ENCODE measurements around the gene CIDEB. TPM values are rescaled to one million over a fixed set of nuclear protein-coding genes. Genes with fewer than 3 reads are reported as not detected.

Gene CIDEB
- total and polyA plus RNA-seq, 2 of the 13 experiments (the other 11 are each of a cell fraction or from before 2014, with no cell fraction given): 35.8 to 110 TPM

- TF ChIP-seq SNAPC4 (CRISPR knock-in tag; IDR thresholded peaks at IDR 0.05) (no peak), ZNF580 (CRISPR knock-in tag; IDR thresholded peaks at IDR 0.05; ENCODE audit: borderline replicate concordance, low read depth) (no peak), CCAR2 (optimal IDR thresholded peaks at IDR 0.05; ENCODE audit: low read depth, low read length) (no peak), TBX2 (CRISPR knock-in tag; IDR thresholded peaks at IDR 0.05; ENCODE audit: borderline replicate concordance) (no peak), NCOA1 (CRISPR knock-in tag; IDR thresholded peaks at IDR 0.05) (no peak), KLF13 (CRISPR knock-in tag; IDR thresholded peaks at IDR 0.05) (no peak), SATB2 (CRISPR knock-in tag; IDR thresholded peaks at IDR 0.05) (no peak), AHDC1 (CRISPR knock-in tag; IDR thresholded peaks at IDR 0.05; ENCODE audit: borderline replicate concordance) (no peak), REST (IDR thresholded peaks at IDR 0.05; ENCODE audit: borderline replicate concordance in 1 of 2, low read depth in 1 of 2, low read length in 2 of 2) (no peak), ZNF562 (CRISPR knock-in tag; IDR thresholded peaks at IDR 0.05; ENCODE audit: borderline replicate concordance) (no peak), ZNF160 (CRISPR knock-in tag; IDR thresholded peaks at IDR 0.05) (no peak), HNRNPLL (IDR thresholded peaks at IDR 0.05; ENCODE audit: low read depth, low read length, poor library complexity, severe bottlenecking) (no peak), FOXC1 (CRISPR knock-in tag; IDR thresholded peaks at IDR 0.05; ENCODE audit: borderline replicate concordance) (0 out of 2 replicates have a peak, but pooled peaks have one; percentile 15)
Observed at GRCh38 chr14:24343795-24344660, 36.3 kb upstream of the CIDEB start (continued).

All from HepG2 (cell line).